Smooth muscle cell (in vitro differentiated cells): ENCODE measurements around the gene KCNJ1. TPM values are rescaled to one million over a fixed set of nuclear protein-coding genes. Genes with fewer than 3 reads are reported as not detected.

Experiments
- DNase-seq: peaks from one replicate; lab custom pipeline; 2025; ENCODE audit not compliant: unreplicated experiment; lab: John Stamatoyannopoulos, UW
- H2AFZ ChIP-seq: fragments of 200-600 bp; sonication (generic); 2 replicates; pipeline ENCODE4 v1.6.0; 2016; ENCODE audit warnings: antibody characterized with exemption, low read depth, mild to moderate bottlenecking
- H3F3A ChIP-seq: fragments of 200-600 bp; sonication (generic); 2 replicates; pipeline ENCODE4 v1.6.0; 2017; ENCODE audit warnings: antibody characterized with exemption, low read depth
- H3K27ac ChIP-seq: fragments of 200-600 bp; sonication (generic); 2 replicates; pipeline ENCODE4 v1.5.1; 2016; ENCODE audit warnings: low read depth, mild to moderate bottlenecking
- H3K27me3 ChIP-seq: fragments of 200-600 bp; sonication (generic); 2 replicates; pipeline ENCODE4 v1.6.1; 2016; ENCODE audit warnings: low read depth, mild to moderate bottlenecking
- H3K36me3 ChIP-seq: fragments of 200-600 bp; sonication (generic); 2 replicates; pipeline ENCODE4 v1.5.1; 2016; ENCODE audit warnings: low read depth
- H3K4me1 ChIP-seq: fragments of 200-600 bp; sonication (generic); 2 replicates; pipeline ENCODE4 v1.5.1; 2016; ENCODE audit warnings: low read depth
- H3K4me2 ChIP-seq: fragments of 200-600 bp; sonication (generic); 2 replicates; pipeline ENCODE4 v1.6.0; 2016; ENCODE audit warnings: mild to moderate bottlenecking
- H3K4me3 ChIP-seq: fragments of 200-600 bp; sonication (generic); 2 replicates; pipeline ENCODE4 v1.5.1; 2016; ENCODE audit warnings: mild to moderate bottlenecking
- H3K79me2 ChIP-seq: fragments of 200-600 bp; sonication (generic); 2 replicates; pipeline ENCODE4 v1.6.0; 2016; ENCODE audit warnings: low read depth, mild to moderate bottlenecking
- H3K9ac ChIP-seq: fragments of 200-600 bp; sonication (generic); 2 replicates; pipeline ENCODE4 v1.6.0; 2016; ENCODE audit warnings: low read depth
- H3K9me3 ChIP-seq: fragments of 200-600 bp; sonication (generic); replicated peaks from 2 replicates; pipeline ENCODE4 v1.5.1; 2016; ENCODE audit warnings: low read depth
- H4K20me1 ChIP-seq: fragments of 200-600 bp; sonication (generic); 2 replicates; pipeline ENCODE4 v1.6.0; 2016; ENCODE audit warnings: low read depth
- CTCF ChIP-seq: fragments of 200-600 bp; sonication (generic); IDR thresholded peaks from 2 replicates; pipeline ENCODE4 v1.5.1; 2017; ENCODE audit warnings: borderline replicate concordance, mild to moderate bottlenecking, antibody characterized with exemption; ENCODE audit not compliant: insufficient read depth, poor library complexity, severe bottlenecking
- WGBS: methylation state at CpG from one replicate; pipeline ENCODE4 v1.1.7; 2016; ENCODE audit warnings: low lambda C conversion rate; 5-methylcytosine and 5-hydroxymethylcytosine counted together
- polyA plus RNA-seq: library from polyadenylated mRNA; unstranded; fragments of >200 nt; fragmentation: Nextera tagmentation; extraction: Ambion mirVana; gene quantifications from 2 replicates; pipeline ENCODE4 v1.2.1, GENCODE V29; 2016
- total RNA-seq: library from RNA; depleted of rRNA; stranded (reverse); fragments of >200 nt; gene quantifications from 2 replicates; pipeline ENCODE4 v1.2.3, GENCODE V29; 2014

The KCNJ1 gene
- total and polyA plus RNA-seq, 2 experiments from 2014 or later = 0.99 TPM; not detected in 1

- H3K4me2 ChIP-seq = peak overlapping the region; percentile 71
- no peaks in the 10 kb centered on the region for H3K36me3 ChIP-seq
- peak overlapping the region; percentile 57 for H2AFZ ChIP-seq
- no peaks in the 10 kb centered on the region for H3K27me3 ChIP-seq
- TF ChIP-seq CTCF = no peak
- H3K4me1 ChIP-seq = peaks cover 10% of the 10 kb centered on the region
- DNase-seq = no peak
- no peaks in the 10 kb centered on the region for H3F3A ChIP-seq
- H3K9me3 ChIP-seq = no peaks in the 10 kb centered on the region
- H3K9ac ChIP-seq = no peak overlapping the region
- WGBS = 82% methylated on average over 17 of the region's 17 CpGs
- H3K4me3 ChIP-seq = peak overlapping the region; percentile 9
- no peaks in the 10 kb centered on the region for H3K79me2 ChIP-seq
- peak overlapping the region; percentile 22 for H3K27ac ChIP-seq
- H4K20me1 ChIP-seq = no peaks in the 10 kb centered on the region
Observed at GRCh38 chr11:128789497-128790150, 77.5 kb downstream of the KCNJ1 start.

Other genes with a start within 250 kb of the KCNJ1 start
- gene FLI1, start 173.2 kb downstream of the KCNJ1 start, total RNA-seq = 2.2 and 4.7 TPM in 2 replicates
- gene FLI1, start 173.2 kb downstream of the KCNJ1 start, polyA plus RNA-seq = 3.5 and 4.2 TPM in 2 replicates
- gene KCNJ5, start 24.1 kb upstream of the KCNJ1 start, total RNA-seq = not detected in 2 replicates
- 0.05 and 0.11 TPM in 2 replicates for gene KCNJ5, start 24.1 kb upstream of the KCNJ1 start, polyA plus RNA-seq
- gene TP53AIP1, start 75.6 kb upstream of the KCNJ1 start, total RNA-seq = 0.81 and 1.0 TPM in 2 replicates
- 0.38 and 0.69 TPM in 2 replicates for gene TP53AIP1, start 75.6 kb upstream of the KCNJ1 start, polyA plus RNA-seq